ENCODE data around the gene SEZ6L2. TPM values are rescaled to one million over a fixed set of nuclear protein-coding genes. Genes with fewer than 3 reads are reported as not detected.

The SEZ6L2 gene
- total and polyA plus RNA-seq, 2 of the 13 experiments (the other 11 are each of a cell fraction or from before 2014, with no cell fraction given), result 14.9 to 16.9 TPM

DNA sequence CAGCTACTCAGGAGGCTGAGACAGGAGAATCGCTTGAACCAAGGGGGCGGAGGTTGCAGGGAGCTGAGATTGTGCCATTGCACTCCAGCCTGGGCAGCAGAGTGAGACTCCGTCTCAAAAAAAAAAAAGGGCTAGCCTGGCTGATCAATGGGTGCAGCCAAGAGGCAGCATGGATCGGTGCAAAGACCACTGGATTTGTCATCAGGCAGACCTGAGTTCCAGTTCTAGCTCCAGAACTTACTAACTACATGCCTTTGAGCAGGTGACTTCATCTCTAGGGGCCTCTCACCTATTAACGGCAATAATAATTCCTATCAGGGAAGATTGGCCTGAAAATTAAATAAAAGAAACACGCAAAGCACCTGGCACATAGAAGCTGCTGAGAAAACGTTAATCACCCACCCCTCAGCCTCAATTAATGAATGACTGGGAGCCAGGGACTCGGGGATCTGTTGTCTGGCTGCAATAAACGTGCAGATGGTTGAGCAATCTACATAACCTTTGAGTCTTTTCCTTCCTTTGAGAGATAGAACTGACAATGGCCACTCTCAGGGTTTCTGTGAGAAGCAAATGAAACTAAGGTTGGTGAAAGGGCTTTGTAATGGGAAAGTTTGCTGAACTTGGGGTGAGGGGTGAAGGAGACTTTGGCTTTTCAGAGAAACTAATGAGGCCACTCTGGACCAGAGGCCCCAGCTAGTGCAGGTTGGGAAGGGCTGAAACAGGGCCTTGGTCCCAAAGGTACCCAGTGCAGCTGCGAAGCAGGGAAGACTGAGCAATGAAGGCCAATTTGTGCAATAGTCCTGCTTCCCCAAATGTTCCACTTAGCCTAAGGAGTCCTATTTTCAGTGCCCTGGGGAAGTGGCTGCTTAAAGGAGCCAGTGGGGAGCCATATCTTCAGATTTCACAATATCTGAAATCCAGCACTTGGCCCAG lies 7.6 kb downstream of the SEZ6L2 start (continued):
- TF ChIP-seq, protein P1, sequence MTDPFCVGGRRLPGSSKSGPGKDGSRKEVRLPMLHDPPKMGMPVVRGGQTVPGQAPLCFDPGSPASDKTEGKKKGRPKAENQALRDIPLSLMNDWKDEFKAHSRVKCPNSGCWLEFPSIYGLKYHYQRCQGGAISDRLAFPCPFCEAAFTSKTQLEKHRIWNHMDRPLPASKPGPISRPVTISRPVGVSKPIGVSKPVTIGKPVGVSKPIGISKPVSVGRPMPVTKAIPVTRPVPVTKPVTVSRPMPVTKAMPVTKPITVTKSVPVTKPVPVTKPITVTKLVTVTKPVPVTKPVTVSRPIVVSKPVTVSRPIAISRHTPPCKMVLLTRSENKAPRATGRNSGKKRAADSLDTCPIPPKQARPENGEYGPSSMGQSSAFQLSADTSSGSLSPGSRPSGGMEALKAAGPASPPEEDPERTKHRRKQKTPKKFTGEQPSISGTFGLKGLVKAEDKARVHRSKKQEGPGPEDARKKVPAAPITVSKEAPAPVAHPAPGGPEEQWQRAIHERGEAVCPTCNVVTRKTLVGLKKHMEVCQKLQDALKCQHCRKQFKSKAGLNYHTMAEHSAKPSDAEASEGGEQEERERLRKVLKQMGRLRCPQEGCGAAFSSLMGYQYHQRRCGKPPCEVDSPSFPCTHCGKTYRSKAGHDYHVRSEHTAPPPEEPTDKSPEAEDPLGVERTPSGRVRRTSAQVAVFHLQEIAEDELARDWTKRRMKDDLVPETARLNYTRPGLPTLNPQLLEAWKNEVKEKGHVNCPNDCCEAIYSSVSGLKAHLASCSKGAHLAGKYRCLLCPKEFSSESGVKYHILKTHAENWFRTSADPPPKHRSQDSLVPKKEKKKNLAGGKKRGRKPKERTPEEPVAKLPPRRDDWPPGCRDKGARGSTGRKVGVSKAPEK (CRISPR knock-in tag; IDR thresholded peaks at IDR 0.05; ENCODE audit: borderline replicate concordance), result no peak
- TF ChIP-seq, protein P2, sequence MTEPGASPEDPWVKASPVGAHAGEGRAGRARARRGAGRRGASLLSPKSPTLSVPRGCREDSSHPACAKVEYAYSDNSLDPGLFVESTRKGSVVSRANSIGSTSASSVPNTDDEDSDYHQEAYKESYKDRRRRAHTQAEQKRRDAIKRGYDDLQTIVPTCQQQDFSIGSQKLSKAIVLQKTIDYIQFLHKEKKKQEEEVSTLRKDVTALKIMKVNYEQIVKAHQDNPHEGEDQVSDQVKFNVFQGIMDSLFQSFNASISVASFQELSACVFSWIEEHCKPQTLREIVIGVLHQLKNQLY (CRISPR knock-in tag; IDR thresholded peaks at IDR 0.05), result 0 out of 2 replicates have a peak, but pooled peaks have one; percentile 14
- TF ChIP-seq, protein P3, sequence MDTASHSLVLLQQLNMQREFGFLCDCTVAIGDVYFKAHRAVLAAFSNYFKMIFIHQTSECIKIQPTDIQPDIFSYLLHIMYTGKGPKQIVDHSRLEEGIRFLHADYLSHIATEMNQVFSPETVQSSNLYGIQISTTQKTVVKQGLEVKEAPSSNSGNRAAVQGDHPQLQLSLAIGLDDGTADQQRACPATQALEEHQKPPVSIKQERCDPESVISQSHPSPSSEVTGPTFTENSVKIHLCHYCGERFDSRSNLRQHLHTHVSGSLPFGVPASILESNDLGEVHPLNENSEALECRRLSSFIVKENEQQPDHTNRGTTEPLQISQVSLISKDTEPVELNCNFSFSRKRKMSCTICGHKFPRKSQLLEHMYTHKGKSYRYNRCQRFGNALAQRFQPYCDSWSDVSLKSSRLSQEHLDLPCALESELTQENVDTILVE (CRISPR knock-in tag; IDR thresholded peaks at IDR 0.05), result no peak; the same call in 1 of the 2 replicates
- TF ChIP-seq, protein P4, sequence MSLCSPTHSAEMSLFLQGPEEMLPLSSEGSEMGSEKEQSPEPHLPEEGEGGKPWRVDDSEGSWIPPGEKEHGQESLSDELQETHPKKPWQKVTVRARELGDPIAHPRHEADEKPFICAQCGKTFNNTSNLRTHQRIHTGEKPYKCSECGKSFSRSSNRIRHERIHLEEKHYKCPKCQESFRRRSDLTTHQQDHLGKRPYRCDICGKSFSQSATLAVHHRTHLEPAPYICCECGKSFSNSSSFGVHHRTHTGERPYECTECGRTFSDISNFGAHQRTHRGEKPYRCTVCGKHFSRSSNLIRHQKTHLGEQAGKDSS (CRISPR knock-in tag; IDR thresholded peaks at IDR 0.05; ENCODE audit: borderline replicate concordance, low read depth), result no peak
- TF ChIP-seq MZF1 (CRISPR knock-in tag; IDR thresholded peaks at IDR 0.05; ENCODE audit: borderline replicate concordance) (no peak), RBFOX2 (IDR thresholded peaks at IDR 0.05; ENCODE audit: low read depth, low read length) (peak; percentile 26; the same call in 1 of the 2 replicates), ZNF143 (CRISPR knock-in tag; IDR thresholded peaks at IDR 0.05) (no peak), RFX1 (IDR thresholded peaks at IDR 0.05) (no peak), ETV6 (CRISPR knock-in tag; conservative IDR thresholded peaks at IDR 0.05) (no peak; the same call in 1 of the 2 replicates), SRF (IDR thresholded peaks at IDR 0.05; ENCODE audit: low read depth, low read length) (no peak), ZNF484 (CRISPR knock-in tag; IDR thresholded peaks at IDR 0.05; ENCODE audit: borderline replicate concordance, low read depth) (no peak), HES4 (CRISPR knock-in tag; IDR thresholded peaks at IDR 0.05; ENCODE audit: borderline replicate concordance) (no peak), ZFYVE20 (CRISPR knock-in tag; IDR thresholded peaks at IDR 0.05; ENCODE audit: borderline replicate concordance, low read depth) (no peak)
- TF ChIP-seq, protein P5, sequence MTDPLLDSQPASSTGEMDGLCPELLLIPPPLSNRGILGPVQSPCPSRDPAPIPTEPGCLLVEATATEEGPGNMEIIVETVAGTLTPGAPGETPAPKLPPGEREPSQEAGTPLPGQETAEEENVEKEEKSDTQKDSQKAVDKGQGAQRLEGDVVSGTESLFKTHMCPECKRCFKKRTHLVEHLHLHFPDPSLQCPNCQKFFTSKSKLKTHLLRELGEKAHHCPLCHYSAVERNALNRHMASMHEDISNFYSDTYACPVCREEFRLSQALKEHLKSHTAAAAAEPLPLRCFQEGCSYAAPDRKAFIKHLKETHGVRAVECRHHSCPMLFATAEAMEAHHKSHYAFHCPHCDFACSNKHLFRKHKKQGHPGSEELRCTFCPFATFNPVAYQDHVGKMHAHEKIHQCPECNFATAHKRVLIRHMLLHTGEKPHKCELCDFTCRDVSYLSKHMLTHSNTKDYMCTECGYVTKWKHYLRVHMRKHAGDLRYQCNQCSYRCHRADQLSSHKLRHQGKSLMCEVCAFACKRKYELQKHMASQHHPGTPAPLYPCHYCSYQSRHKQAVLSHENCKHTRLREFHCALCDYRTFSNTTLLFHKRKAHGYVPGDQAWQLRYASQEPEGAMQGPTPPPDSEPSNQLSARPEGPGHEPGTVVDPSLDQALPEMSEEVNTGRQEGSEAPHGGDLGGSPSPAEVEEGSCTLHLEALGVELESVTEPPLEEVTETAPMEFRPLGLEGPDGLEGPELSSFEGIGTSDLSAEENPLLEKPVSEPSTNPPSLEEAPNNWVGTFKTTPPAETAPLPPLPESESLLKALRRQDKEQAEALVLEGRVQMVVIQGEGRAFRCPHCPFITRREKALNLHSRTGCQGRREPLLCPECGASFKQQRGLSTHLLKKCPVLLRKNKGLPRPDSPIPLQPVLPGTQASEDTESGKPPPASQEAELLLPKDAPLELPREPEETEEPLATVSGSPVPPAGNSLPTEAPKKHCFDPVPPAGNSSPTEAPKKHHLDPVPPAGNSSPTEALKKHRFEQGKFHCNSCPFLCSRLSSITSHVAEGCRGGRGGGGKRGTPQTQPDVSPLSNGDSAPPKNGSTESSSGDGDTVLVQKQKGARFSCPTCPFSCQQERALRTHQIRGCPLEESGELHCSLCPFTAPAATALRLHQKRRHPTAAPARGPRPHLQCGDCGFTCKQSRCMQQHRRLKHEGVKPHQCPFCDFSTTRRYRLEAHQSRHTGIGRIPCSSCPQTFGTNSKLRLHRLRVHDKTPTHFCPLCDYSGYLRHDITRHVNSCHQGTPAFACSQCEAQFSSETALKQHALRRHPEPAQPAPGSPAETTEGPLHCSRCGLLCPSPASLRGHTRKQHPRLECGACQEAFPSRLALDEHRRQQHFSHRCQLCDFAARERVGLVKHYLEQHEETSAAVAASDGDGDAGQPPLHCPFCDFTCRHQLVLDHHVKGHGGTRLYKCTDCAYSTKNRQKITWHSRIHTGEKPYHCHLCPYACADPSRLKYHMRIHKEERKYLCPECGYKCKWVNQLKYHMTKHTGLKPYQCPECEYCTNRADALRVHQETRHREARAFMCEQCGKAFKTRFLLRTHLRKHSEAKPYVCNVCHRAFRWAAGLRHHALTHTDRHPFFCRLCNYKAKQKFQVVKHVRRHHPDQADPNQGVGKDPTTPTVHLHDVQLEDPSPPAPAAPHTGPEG (CRISPR knock-in tag; IDR thresholded peaks at IDR 0.05), result no peak
- TF ChIP-seq, protein P6, sequence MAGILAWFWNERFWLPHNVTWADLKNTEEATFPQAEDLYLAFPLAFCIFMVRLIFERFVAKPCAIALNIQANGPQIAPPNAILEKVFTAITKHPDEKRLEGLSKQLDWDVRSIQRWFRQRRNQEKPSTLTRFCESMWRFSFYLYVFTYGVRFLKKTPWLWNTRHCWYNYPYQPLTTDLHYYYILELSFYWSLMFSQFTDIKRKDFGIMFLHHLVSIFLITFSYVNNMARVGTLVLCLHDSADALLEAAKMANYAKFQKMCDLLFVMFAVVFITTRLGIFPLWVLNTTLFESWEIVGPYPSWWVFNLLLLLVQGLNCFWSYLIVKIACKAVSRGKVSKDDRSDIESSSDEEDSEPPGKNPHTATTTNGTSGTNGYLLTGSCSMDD (CRISPR knock-in tag; IDR thresholded peaks at IDR 0.05), result no peak

All from HepG2 (cell line).